H1 (cell line): Measurements from ENCODE around the gene PRMT1.

Source experiments
- ATF3 ChIP-seq: IDR thresholded peaks from 2 replicates; pipeline ENCODE4 v1.6.1; 2011; ENCODE audit warnings: low read depth, mild to moderate bottlenecking, low read length; ENCODE audit not compliant: insufficient read depth
- CTCF ChIP-seq, 3 experiments: IDR thresholded peaks; 1 replicate in 2 of 3; 2 replicates in 1 of 3; pipeline versions ENCODE4 v1.5.1 to v1.6.1; 2011; ENCODE audit warnings: low read length in 3 of 3, mild to moderate bottlenecking in 3 of 3, inconsistent platforms in 2 of 3, low read depth in 1 of 3, moderate library complexity in 1 of 3; ENCODE audit not compliant: insufficient read depth in 1 of 3; ENCODE audit errors: control extremely low read depth in 1 of 3
- EZH2 ChIP-seq: fragments of 200-600 bp; sonication (generic); IDR thresholded peaks from 2 replicates; pipeline ENCODE4 v1.7.1; 2012; ENCODE audit warnings: low read depth, mild to moderate bottlenecking, moderate library complexity, low read length, inconsistent platforms; ENCODE audit not compliant: severe bottlenecking
- POLR2A ChIP-seq, 2 experiments: IDR thresholded peaks; 1 replicate in 1 of 2; 2 replicates in 1 of 2; pipeline ENCODE4 v1.6.1; 2011; ENCODE audit warnings: low read depth in 2 of 2, low read length in 2 of 2, mild to moderate bottlenecking in 2 of 2; ENCODE audit errors: control extremely low read depth in 1 of 2
- TEAD4 ChIP-seq: IDR thresholded peaks from 2 replicates; pipeline ENCODE4 v1.6.1; 2012; ENCODE audit warnings: low read depth, low read length, inconsistent platforms, mixed read lengths

- TF ChIP-seq POLR2A (IDR thresholded peaks at IDR 0.05; ENCODE audit: control extremely low read depth in 1 of 2, low read depth in 2 of 2, low read length in 2 of 2), result no peak
- no peak for TF ChIP-seq EZH2
- TF ChIP-seq CTCF (IDR thresholded peaks at IDR 0.05; ENCODE audit: control extremely low read depth in 1 of 3, insufficient read depth in 1 of 3, low read depth in 1 of 3, low read length in 3 of 3), result no peak
- no peak for TF ChIP-seq ATF3
- TF ChIP-seq TEAD4, result no peak
Observed at GRCh38 chr19:49679771-49680413, 2.8 kb downstream of the PRMT1 start.
